Immature natural killer cell (primary cell): Measurements from ENCODE around the gene LMF1. TPM values are rescaled to one million over a fixed set of nuclear protein-coding genes. Genes with fewer than 3 reads are reported as not detected.

Source experiments
- DNase-seq, 3 donors: peaks; one replicate each; pipeline ENCODE4 v3.0.0; 2022; ENCODE audit warnings: mixed read lengths in 1 of 3
- H3K27ac Mint-ChIP-seq, 6 donors: one replicate each; pipeline ENCODE4 v1.8.0; 2020; ENCODE audit warnings: mixed read lengths in 6 of 6, mild to moderate bottlenecking in 5 of 6, inconsistent platforms in 4 of 6, moderate library complexity in 3 of 6
- H3K27me3 Mint-ChIP-seq, 3 donors: one replicate each; pipeline ENCODE4 v1.8.0; 2020 to 2021; ENCODE audit warnings: low read depth in 3 of 3, mild to moderate bottlenecking in 3 of 3, mixed read lengths in 3 of 3, moderate library complexity in 3 of 3, inconsistent platforms in 1 of 3
- H3K36me3 Mint-ChIP-seq, 3 donors: one replicate each; pipeline ENCODE4 v1.8.0; 2020; ENCODE audit warnings: mixed read lengths in 3 of 3, inconsistent platforms in 2 of 3, mild to moderate bottlenecking in 2 of 3
- H3K4me1 Mint-ChIP-seq, 2 donors: one replicate each; pipeline ENCODE4 v1.8.0; 2020; ENCODE audit warnings: inconsistent platforms in 2 of 2, mild to moderate bottlenecking in 2 of 2, mixed read lengths in 2 of 2, moderate library complexity in 1 of 2
- H3K4me3 Mint-ChIP-seq, 5 donors: one replicate each; pipeline ENCODE4 v1.8.0; 2020; ENCODE audit warnings: mild to moderate bottlenecking in 5 of 5, mixed read lengths in 5 of 5, inconsistent platforms in 3 of 5, moderate library complexity in 3 of 5
- H3K9me3 Mint-ChIP-seq, 6 donors: one replicate each; pipeline ENCODE4 v1.8.0; 2020; ENCODE audit warnings: mild to moderate bottlenecking in 6 of 6, mixed read lengths in 6 of 6, inconsistent platforms in 4 of 6, moderate library complexity in 3 of 6
- polyA plus RNA-seq, 3 donors: library from polyadenylated mRNA; unstranded; fragments of 300-500 nt; fragmentation: Illumina TruSeq; gene quantifications; one replicate each; pipeline ENCODE4 v1.2.3, GENCODE V29; 2021

Gene LMF1
- polyA plus RNA-seq, 3 donors from 2014 or later = 12.2 to 15.5 (median 12.6) TPM

GRCh38 chr16:929227-930073 lies 41.3 kb downstream of the LMF1 start:
- H3K27ac Mint-ChIP-seq = no peak overlapping the region
- no peaks in the 10 kb centered on the region for H3K27me3 Mint-ChIP-seq
- peaks cover 0 to 2% of the 10 kb centered on the region in 2 donors for H3K4me1 Mint-ChIP-seq
- H3K4me3 Mint-ChIP-seq = no peak overlapping the region
- H3K9me3 Mint-ChIP-seq = peaks cover 0 to 1% (median 0%) of the 10 kb centered on the region in 6 donors
- no peak for DNase-seq
- peaks cover 3 to 21% (median 8%) of the 10 kb centered on the region in 3 donors for H3K36me3 Mint-ChIP-seq

DNA sequence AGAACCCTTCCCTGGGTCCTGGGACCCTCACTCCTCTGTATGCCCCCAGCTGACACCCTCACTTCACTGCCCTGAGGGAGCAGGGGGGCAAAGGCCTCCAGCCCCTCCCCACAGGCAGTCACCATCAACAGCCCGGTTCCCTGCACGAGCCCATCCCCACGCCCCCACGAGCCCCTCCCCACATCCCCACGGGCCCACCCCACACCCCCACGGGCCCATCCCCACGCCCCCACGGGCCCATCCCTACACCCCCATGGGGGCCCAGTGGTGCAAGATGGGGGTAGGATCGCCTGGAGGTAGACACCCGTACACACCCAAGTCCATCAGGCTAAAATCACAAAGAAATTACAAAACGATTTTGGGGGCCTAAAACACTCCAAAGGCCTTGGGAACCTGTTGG lies 42.3 kb downstream of the LMF1 start:
- H3K36me3 Mint-ChIP-seq = peaks cover 3 to 15% (median 8%) of the 10 kb centered on the region in 3 donors
- no peaks in the 10 kb centered on the region for H3K27me3 Mint-ChIP-seq
- no peak overlapping the region for H3K4me3 Mint-ChIP-seq
- H3K4me1 Mint-ChIP-seq = peaks cover 0 to 2% of the 10 kb centered on the region in 2 donors
- no peak for DNase-seq
- H3K27ac Mint-ChIP-seq = no peak overlapping the region
- peaks cover 0 to 1% (median 0%) of the 10 kb centered on the region in 6 donors for H3K9me3 Mint-ChIP-seq

GRCh38 chr16:927931-928330 lies 42.9 kb downstream of the LMF1 start:
- Mint-ChIP-seq H3K27me3 (no peaks in the 10 kb centered on the region), H3K36me3 (peaks cover 3 to 11% (median 7%) of the 10 kb centered on the region in 3 donors), H3K9me3 (peaks cover 0 to 1% (median 0%) of the 10 kb centered on the region in 6 donors), H3K4me1 (peaks cover 0 to 2% of the 10 kb centered on the region in 2 donors), H3K27ac (no peak overlapping the region), H3K4me3 (no peak overlapping the region)
- DNase-seq = no peak

GRCh38 chr16:927406-927805 lies 43.4 kb downstream of the LMF1 start:
- DNase-seq = no peak
- peaks cover 0 to under 1% (median 0%) of the 10 kb centered on the region in 3 donors for H3K27me3 Mint-ChIP-seq
- H3K4me3 Mint-ChIP-seq = no peak overlapping the region
- H3K4me1 Mint-ChIP-seq = peaks cover 0 to 2% of the 10 kb centered on the region in 2 donors
- peaks cover 0 to 1% (median 0%) of the 10 kb centered on the region in 6 donors for H3K9me3 Mint-ChIP-seq
- no peak overlapping the region for H3K27ac Mint-ChIP-seq
- peaks cover 3 to 12% (median 6%) of the 10 kb centered on the region in 3 donors for H3K36me3 Mint-ChIP-seq

- no peak for DNase-seq
- Mint-ChIP-seq H3K9me3 (peaks cover 0 to 1% (median 0%) of the 10 kb centered on the region in 6 donors), H3K4me3 (no peak overlapping the region), H3K27ac (no peak overlapping the region), H3K4me1 (peaks cover 0 to 2% of the 10 kb centered on the region in 2 donors), H3K36me3 (peaks cover 6 to 16% (median 11%) of the 10 kb centered on the region in 3 donors), H3K27me3 (peaks cover 0 to 3% (median 1%) of the 10 kb centered on the region in 3 donors)
Observed at GRCh38 chr16:926715-927114, 44.1 kb downstream of the LMF1 start.

DNA sequence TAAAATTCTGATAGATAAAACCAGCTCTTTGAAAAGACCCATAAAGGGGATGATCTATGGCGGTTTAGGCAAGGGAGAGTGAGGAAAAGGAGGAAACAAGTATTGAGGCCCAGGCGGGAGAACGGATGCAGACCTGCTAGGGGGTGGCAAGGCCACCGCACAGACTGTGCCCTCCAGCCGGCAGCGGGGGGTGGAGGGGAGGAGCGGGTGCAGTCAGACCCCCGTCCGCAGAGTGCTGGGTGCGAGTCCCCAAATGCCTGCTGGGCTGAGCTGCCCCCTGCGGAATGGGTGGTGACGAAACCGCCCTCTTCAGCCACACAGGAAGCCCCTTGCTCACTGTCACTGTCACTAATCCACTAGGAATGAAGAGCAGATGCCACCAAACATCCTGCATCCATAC lies 46.0 kb downstream of the LMF1 start:
- Mint-ChIP-seq H3K4me3 (no peak overlapping the region), H3K36me3 (peaks cover 10 to 22% (median 19%) of the 10 kb centered on the region in 3 donors), H3K27me3 (peaks cover 0 to 3% (median 1%) of the 10 kb centered on the region in 3 donors), H3K27ac (no peak overlapping the region), H3K9me3 (peaks cover 0 to 1% (median 0%) of the 10 kb centered on the region in 6 donors), H3K4me1 (peaks cover 0 to 3% of the 10 kb centered on the region in 2 donors)
- DNase-seq = no peak

GRCh38 chr16:924063-924462 lies 46.7 kb downstream of the LMF1 start:
- Mint-ChIP-seq H3K9me3 (peaks cover 0 to 1% (median 0%) of the 10 kb centered on the region in 6 donors), H3K27me3 (peaks cover 0 to 3% (median 1%) of the 10 kb centered on the region in 3 donors), H3K36me3 (peaks cover 10 to 22% (median 19%) of the 10 kb centered on the region in 3 donors), H3K27ac (no peak overlapping the region), H3K4me1 (peaks cover 0 to 3% of the 10 kb centered on the region in 2 donors), H3K4me3 (no peak overlapping the region)
- no peak for DNase-seq

DNA sequence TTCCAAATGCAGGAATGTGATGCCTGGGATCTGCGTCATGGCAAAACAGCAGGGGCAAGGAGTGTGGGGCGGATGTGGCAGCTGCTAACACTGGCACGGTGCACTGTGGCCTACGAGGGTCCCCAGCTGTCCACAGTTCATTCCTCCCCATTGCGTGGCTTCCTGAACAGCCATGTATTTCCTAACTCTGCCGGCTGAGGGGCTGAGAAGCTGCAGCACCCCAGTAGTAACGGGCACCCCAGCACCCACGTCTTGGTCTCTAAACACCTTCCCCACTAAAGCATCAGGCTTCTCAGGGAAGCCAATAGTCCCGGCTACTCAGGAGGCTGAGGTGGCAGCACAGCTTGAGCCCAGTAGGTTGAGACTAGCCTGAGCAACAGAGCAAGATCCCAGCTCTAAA lies 47.6 kb downstream of the LMF1 start:
- peaks cover 0 to 1% (median 0%) of the 10 kb centered on the region in 6 donors for H3K9me3 Mint-ChIP-seq
- no peak for DNase-seq
- H3K27ac Mint-ChIP-seq = peak overlapping the region in 1 of 6 donors; percentile 34
- peaks cover 0 to 3% of the 10 kb centered on the region in 2 donors for H3K4me1 Mint-ChIP-seq
- H3K4me3 Mint-ChIP-seq = no peak overlapping the region
- peaks cover 10 to 25% (median 19%) of the 10 kb centered on the region in 3 donors for H3K36me3 Mint-ChIP-seq
- peaks cover 0 to 3% (median 1%) of the 10 kb centered on the region in 3 donors for H3K27me3 Mint-ChIP-seq

- H3K27ac Mint-ChIP-seq = peak overlapping the region in 1 of 6 donors; percentile 50
- H3K4me1 Mint-ChIP-seq = peaks cover 0 to 3% of the 10 kb centered on the region in 2 donors
- H3K9me3 Mint-ChIP-seq = peaks cover 0 to 1% (median 0%) of the 10 kb centered on the region in 6 donors
- no peak overlapping the region for H3K4me3 Mint-ChIP-seq
- H3K36me3 Mint-ChIP-seq = peaks cover 10 to 26% (median 19%) of the 10 kb centered on the region in 3 donors
- peaks cover 0 to 3% (median 1%) of the 10 kb centered on the region in 3 donors for H3K27me3 Mint-ChIP-seq
- no peak for DNase-seq
Observed at GRCh38 chr16:922051-922450, 48.7 kb downstream of the LMF1 start.

DNA sequence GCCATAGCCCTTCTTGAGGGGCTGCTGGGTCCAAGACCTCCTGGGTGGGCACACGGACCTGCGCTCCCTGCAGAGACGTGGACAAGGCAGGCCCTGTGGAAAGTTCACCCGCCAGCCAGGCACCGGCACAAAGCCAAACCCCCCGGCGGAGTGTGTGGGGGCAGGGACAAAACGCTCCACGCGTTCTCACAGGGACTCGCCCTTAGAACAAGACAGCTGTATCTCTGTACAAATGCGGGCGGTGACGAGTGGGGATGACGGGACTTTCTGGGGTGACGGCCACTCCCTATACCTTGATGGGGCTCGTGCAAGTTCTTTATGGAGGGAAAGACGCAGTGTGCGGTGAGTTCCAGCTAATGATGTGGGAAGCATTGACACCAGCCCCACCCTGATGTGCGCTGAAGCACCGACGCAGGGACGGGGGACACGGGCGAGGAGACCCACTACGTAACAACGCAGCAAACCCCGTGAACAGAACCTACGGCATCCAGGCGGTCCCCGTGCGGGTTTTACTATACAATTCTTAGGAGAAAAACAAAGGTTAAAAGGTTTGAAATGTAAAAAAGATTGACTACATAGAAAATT lies 49.4 kb downstream of the LMF1 start:
- H3K27me3 Mint-ChIP-seq = peaks cover 0 to 3% (median 1%) of the 10 kb centered on the region in 3 donors
- H3K36me3 Mint-ChIP-seq = peaks cover 10 to 26% (median 18%) of the 10 kb centered on the region in 3 donors
- H3K4me1 Mint-ChIP-seq = peaks cover 0 to 3% of the 10 kb centered on the region in 2 donors
- peak overlapping the region in 1 of 6 donors; percentile 69 for H3K27ac Mint-ChIP-seq
- H3K4me3 Mint-ChIP-seq = no peak overlapping the region
- H3K9me3 Mint-ChIP-seq = peaks cover 0 to 1% (median 0%) of the 10 kb centered on the region in 6 donors
- no peak for DNase-seq

DNA sequence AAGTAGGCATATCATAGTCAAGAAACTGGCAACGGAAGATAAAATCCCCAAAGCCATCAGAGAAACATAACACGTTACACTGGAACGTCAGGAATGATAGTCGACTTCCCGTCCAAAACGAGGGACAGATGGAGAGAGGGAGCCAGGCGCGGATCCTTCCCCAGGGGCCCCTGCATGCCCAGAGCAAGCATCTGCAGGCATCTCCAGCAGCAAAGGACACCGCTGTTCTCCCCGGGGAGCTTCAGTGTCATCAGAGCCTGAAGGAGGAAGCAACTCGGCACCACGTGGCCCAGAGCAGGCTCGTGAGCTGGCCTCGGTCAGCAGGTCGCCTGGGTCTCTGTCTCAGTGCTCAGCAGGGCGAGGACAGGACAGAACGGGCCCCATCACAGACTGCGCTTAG lies 50.1 kb downstream of the LMF1 start:
- H3K9me3 Mint-ChIP-seq = no peaks in the 10 kb centered on the region
- peaks cover 0 to 2% of the 10 kb centered on the region in 2 donors for H3K4me1 Mint-ChIP-seq
- H3K36me3 Mint-ChIP-seq = peaks cover 6 to 20% (median 15%) of the 10 kb centered on the region in 3 donors
- no peak for DNase-seq
- H3K4me3 Mint-ChIP-seq = no peak overlapping the region
- H3K27ac Mint-ChIP-seq = peak overlapping the region in 1 of 6 donors; percentile 23
- peaks cover 0 to 3% (median 1%) of the 10 kb centered on the region in 3 donors for H3K27me3 Mint-ChIP-seq

GRCh38 chr16:920051-920681 lies 50.6 kb downstream of the LMF1 start:
- Mint-ChIP-seq H3K27ac (peak overlapping the region in 2 of 6 donors; percentile 23 to 57), H3K27me3 (peaks cover 0 to 3% (median 1%) of the 10 kb centered on the region in 3 donors), H3K9me3 (no peaks in the 10 kb centered on the region), H3K36me3 (peaks cover 6 to 19% (median 15%) of the 10 kb centered on the region in 3 donors), H3K4me3 (no peak overlapping the region), H3K4me1 (peaks cover 0 to 2% of the 10 kb centered on the region in 2 donors)
- DNase-seq = no peak

- H3K27ac Mint-ChIP-seq = no peak overlapping the region
- no peak overlapping the region for H3K4me3 Mint-ChIP-seq
- peaks cover 0 to 3% (median 1%) of the 10 kb centered on the region in 3 donors for H3K27me3 Mint-ChIP-seq
- H3K4me1 Mint-ChIP-seq = peaks cover 0 to 2% of the 10 kb centered on the region in 2 donors
- no peaks in the 10 kb centered on the region for H3K9me3 Mint-ChIP-seq
- H3K36me3 Mint-ChIP-seq = peaks cover 6 to 17% (median 15%) of the 10 kb centered on the region in 3 donors
- DNase-seq = no peak
Observed at GRCh38 chr16:919658-920050, 51.1 kb downstream of the LMF1 start.
